K562 (cell line): ENCODE data around the gene LATS2. TPM values are rescaled to one million over a fixed set of nuclear protein-coding genes. Genes with fewer than 3 reads are reported as not detected.

Source experiments
- ATAC-seq: fragments of 200-7000 bp; cut with Tn5 transposase; 3 replicates; pipeline ENCODE4 v1.9.1; 2020; ENCODE audit warnings: moderate library complexity
- BruUV-seq: library from RNA; stranded (reverse); fragments of 400-500 nt; replicated peaks from 2 replicates; lab custom pipeline; 2021; lab: Mats Ljungman, UMichigan
- CTCF ChIA-PET: fragments of 300-600 bp; formaldehyde crosslinking; extraction: SDS; loops from one replicate; lab custom pipeline; 2021; ENCODE audit warnings: low intra/inter-chr PET ratio; lab: Yijun Ruan, JAX
- POLR2A ChIA-PET: fragments of 300-600, 350-650 bp; sonication (Branson Sonifier 250); formaldehyde crosslinking; extraction: SDS; loops from one replicate; lab custom pipeline; 2021; ENCODE audit warnings: antibody characterized with exemption, inconsistent platforms; lab: Yijun Ruan, JAX
- DNase-seq, 4 experiments: peaks; one replicate each; pipeline versions ENCODE4 v3.0.0 to v3.0.0-alpha.2; 2011 to 2018; ENCODE audit warnings: low spot score in 3 of 4, mixed read lengths in 3 of 4; ENCODE audit errors: extremely low read depth in 1 of 4
- FAIRE-seq: peaks from 2 replicates; lab custom pipeline; 2011; peaks lifted over from hg19 to GRCh38; lab: Jason Lieb, UNC
- H2AFZ ChIP-seq: 2 replicates; pipeline ENCODE4 v1.6.0; 2011; ENCODE audit warnings: low read depth, low read length, control low read depth, inconsistent platforms
- H3K27ac ChIP-seq: fragments of 200-600 bp; 3 replicates; pipeline ENCODE4 v1.8.0; 2011; ENCODE audit warnings: low read depth, mild to moderate bottlenecking, control low read depth, inconsistent platforms, low read length, moderate library complexity, mixed read lengths; ENCODE audit errors: extremely low read depth
- H3K27me3 ChIP-seq, 2 experiments: fragments of 300-600 bp in 1 of 2; 2 replicates in 1 of 2; 3 replicates in 1 of 2; pipeline versions ENCODE4 v1.6.0 to v1.8.0; 2011; ENCODE audit warnings: inconsistent platforms in 2 of 2, low read length in 2 of 2, mild to moderate bottlenecking in 1 of 2, mixed read lengths in 1 of 2, moderate library complexity in 1 of 2; ENCODE audit not compliant: control insufficient read depth in 2 of 2, insufficient read depth in 2 of 2
- H3K36me3 ChIP-seq: fragments of 300-600 bp; 3 replicates; pipeline ENCODE4 v1.8.0; 2011; ENCODE audit warnings: mild to moderate bottlenecking, low read length, inconsistent platforms; ENCODE audit not compliant: control insufficient read depth, insufficient read depth
- H3K4me1 ChIP-seq, 2 experiments: fragments of 200-600 bp in 1 of 2; replicated peaks in 1 of 2; 2 replicates in 1 of 2; 3 replicates in 1 of 2; pipeline versions ENCODE4 v1.5.1 to v1.8.0; 2011; ENCODE audit warnings: inconsistent platforms in 2 of 2, low read length in 2 of 2, mild to moderate bottlenecking in 1 of 2, mixed read lengths in 1 of 2, moderate library complexity in 1 of 2; ENCODE audit not compliant: control insufficient read depth in 2 of 2, insufficient read depth in 2 of 2
- H3K4me2 ChIP-seq: 2 replicates; pipeline ENCODE4 v1.6.1; 2011; ENCODE audit warnings: low read length, control low read depth, inconsistent platforms, mixed read lengths; ENCODE audit not compliant: insufficient read depth
- H3K4me3 ChIP-seq: fragments of 200-600 bp; sonication (generic), shearing (Covaris generic); 2 replicates; pipeline ENCODE4 v1.5.1; 2016; ENCODE audit warnings: control low read depth, inconsistent platforms
- H3K79me2 ChIP-seq: fragments of 200-600 bp; 3 replicates; pipeline ENCODE4 v1.8.0; 2011; ENCODE audit warnings: low read length, inconsistent platforms; ENCODE audit not compliant: control insufficient read depth, insufficient read depth
- H3K9ac ChIP-seq, 2 experiments: 2 replicates each; pipeline versions ENCODE4 v1.6.0 to v1.6.1; 2011; ENCODE audit warnings: low read depth in 2 of 2, low read length in 2 of 2, control low read depth in 1 of 2, inconsistent platforms in 1 of 2, mild to moderate bottlenecking in 1 of 2, mixed read lengths in 1 of 2; ENCODE audit not compliant: insufficient read depth in 1 of 2
- H3K9me1 ChIP-seq: one replicate; pipeline ENCODE4 v1.6.0; 2011; ENCODE audit warnings: inconsistent platforms, mild to moderate bottlenecking, low read length, moderate library complexity; ENCODE audit not compliant: control insufficient read depth, insufficient read depth
- H3K9me3 ChIP-seq: replicated peaks from 2 replicates; pipeline ENCODE4 v1.5.1; 2011; ENCODE audit warnings: low read depth, low read length, inconsistent platforms; ENCODE audit not compliant: control insufficient read depth, insufficient read depth
- H4K20me1 ChIP-seq: replicated peaks from 2 replicates; pipeline ENCODE4 v1.6.1; 2011; ENCODE audit warnings: low read length, inconsistent platforms, mixed read lengths; ENCODE audit not compliant: control insufficient read depth, insufficient read depth
- BRD4 ChIP-seq: fragments of 200-600 bp; sonication (generic); IDR thresholded peaks from 2 replicates; pipeline ENCODE4 v1.6.1; 2017; ENCODE audit warnings: inconsistent platforms
- CBFB ChIP-seq: sonication (generic); formaldehyde crosslinking; IDR thresholded peaks from 2 replicates; pipeline ENCODE4 v1.4.0; 2020; ENCODE audit warnings: mild to moderate bottlenecking, missing genetic modification reagents
- ETS1 ChIP-seq: conservative IDR thresholded peaks from 2 replicates; pipeline ENCODE4 v1.6.1; 2011; ENCODE audit warnings: low read depth, mild to moderate bottlenecking, low read length; ENCODE audit not compliant: control insufficient read depth
- MBD2 ChIP-seq: sonication (generic); IDR thresholded peaks from 2 replicates; pipeline ENCODE4 v1.6.1; 2016; ENCODE audit warnings: low read depth, borderline replicate concordance
- MTA2 ChIP-seq: fragments of 450-650 bp; IDR thresholded peaks from 2 replicates; pipeline ENCODE4 v1.6.1; 2016; ENCODE audit warnings: low read depth
- RBFOX2 ChIP-seq: fragments of 200-400 bp; formaldehyde crosslinking; IDR thresholded peaks from 2 replicates; pipeline ENCODE4 v1.6.1; 2017; ENCODE audit warnings: low read depth, mild to moderate bottlenecking, low read length, moderate library complexity
- TEAD2 ChIP-seq: fragments of 450-650 bp; IDR thresholded peaks from 2 replicates; pipeline ENCODE4 v1.6.1; 2016; ENCODE audit warnings: missing genetic modification characterization, control low read depth, missing compliant biosample characterization
- TEAD4 ChIP-seq, 2 experiments: sonication (generic) in 1 of 2; formaldehyde crosslinking in 1 of 2; IDR thresholded peaks; 2 replicates each; pipeline versions ENCODE4 v1.6.1 to v1.8.0; 2012 to 2022; ENCODE audit warnings: borderline replicate concordance in 1 of 2, inconsistent platforms in 1 of 2, low read length in 1 of 2, mild to moderate bottlenecking in 1 of 2, missing genetic modification reagents in 1 of 2
- UBTF ChIP-seq, 2 experiments: IDR thresholded peaks; 2 replicates each; pipeline ENCODE4 v1.6.1; 2012; ENCODE audit warnings: improper control_type of control experiment in 2 of 2, low read depth in 2 of 2, low read length in 2 of 2, borderline replicate concordance in 1 of 2
- ZNF12 ChIP-seq: sonication (generic); formaldehyde crosslinking; IDR thresholded peaks from 2 replicates; pipeline ENCODE4 v1.4.0; 2020; ENCODE audit warnings: mild to moderate bottlenecking, missing genetic modification reagents
- ZNF146 ChIP-seq: IDR thresholded peaks from one replicate; pipeline ENCODE4 v1.6.1; 2018; ENCODE audit warnings: missing compliant biosample characterization; ENCODE audit not compliant: unreplicated experiment
- ZNF274 ChIP-seq: IDR thresholded peaks from 2 replicates; pipeline ENCODE4 v1.6.1; 2011; ENCODE audit warnings: low read depth, mild to moderate bottlenecking, low read length, moderate library complexity, borderline replicate concordance
- ZNF644 ChIP-seq: fragments of 200-800 bp; sonication (Bioruptor generic); IDR thresholded peaks from 2 replicates; pipeline ENCODE4 v1.6.1; 2016; ENCODE audit warnings: low read depth, missing genetic modification characterization, missing compliant biosample characterization
- WGBS: fragments of 100-300 bp; shearing (Covaris generic); methylation state at CpG from one replicate; pipeline ENCODE4 v1.1.6; 2016; ENCODE audit warnings: low coverage, mixed read lengths; ENCODE audit not compliant: insufficient coverage; ENCODE audit errors: missing lambda C conversion rate; 5-methylcytosine and 5-hydroxymethylcytosine counted together
- in situ Hi-C: fragments of 300-500 bp; cut with MboI; formaldehyde crosslinking; loops from 4 replicates; pipeline ENCODE4 v1.15.0; 2018; ENCODE audit warnings: inconsistent platforms, mixed read lengths
- intact Hi-C: fragments of 100-400 bp; cut with micrococcal nuclease; formaldehyde crosslinking; loops from 2 replicates; pipeline ENCODE4 v1.14.2; 2022
- polyA plus RNA-seq, 8 experiments: library from polyadenylated mRNA; depleted of rRNA in 4 of 8; stranded (reverse) in 5 of 8; unstranded in 3 of 8; fragments of >200 nt; fragmentation: Nextera tagmentation in 2 of 8; fragmentation: Illumina TruSeq in 1 of 8; extraction: Ambion mirVana in 2 of 8; extraction: Trizol in 1 of 8; gene quantifications; 2 replicates each; pipeline versions ENCODE4 v1.2.1 to v1.2.3, GENCODE V29; 2011 to 2014; ENCODE audit warnings: inconsistent platforms in 1 of 8, missing spikeins in 1 of 8
- total RNA-seq, 7 experiments: library from RNA; depleted of rRNA in 6 of 7; stranded (reverse); fragments of >200 nt in 6 of 7; fragmentation: Illumina TruSeq in 2 of 7; extraction: Trizol in 2 of 7; gene quantifications; 2 replicates each; pipeline versions ENCODE4 v1.2.1 to v1.2.3, GENCODE V29; 2011 to 2021; ENCODE audit warnings: low replicate concordance in 1 of 7
- TF ChIP-seq, protein P1 (sequence below), 2 experiments: fragments of 450-650 bp; conservative IDR thresholded peaks; 2 replicates each; pipeline ENCODE4 v1.6.1; 2017; ENCODE audit warnings: mild to moderate bottlenecking in 2 of 2, moderate library complexity in 2 of 2
- TF ChIP-seq, protein P2 (sequence below): fragments of 450-650 bp; formaldehyde crosslinking; IDR thresholded peaks from 2 replicates; pipeline ENCODE4 v1.4.0; 2022; ENCODE audit warnings: missing genetic modification characterization

LATS2 gene
- total and polyA plus RNA-seq, 9 of the 15 experiments (the other 6 are each of a cell fraction or from before 2014, with no cell fraction given) = 0.18 to 3.7 (median 0.76) TPM

- no peak overlapping the region for H2AFZ ChIP-seq
- H3K9me3 ChIP-seq = no peaks in the 10 kb centered on the region
- FAIRE-seq = no peak
- DNase-seq = no peak
- no peaks in the 10 kb centered on the region for H3K4me1 ChIP-seq
- in situ Hi-C loops (no loop called here), intact Hi-C loops (no loop called here)
- POLR2A ChIA-PET = no interaction called here
- no peak overlapping the region for H3K27ac ChIP-seq
- no peaks in the 10 kb centered on the region for H3K36me3 ChIP-seq
- no peaks in the 10 kb centered on the region for H3K27me3 ChIP-seq
- CTCF ChIA-PET = no interaction called here
- TF ChIP-seq MBD2 (no peak), ZNF146 (CRISPR knock-in tag) (no peak), RBFOX2 (no peak), ETS1 (no peak), ZNF274 (no peak), ZNF644 (tag) (no peak), TEAD2 (tag) (no peak), CBFB (no peak), MTA2 (no peak), ZNF12 (no peak), BRD4 (no peak), UBTF (IDR thresholded peaks at IDR 0.05; ENCODE audit: borderline replicate concordance in 1 of 2, low read depth in 2 of 2, low read length in 2 of 2) (no peak), TEAD4 (IDR thresholded peaks at IDR 0.05; ENCODE audit: low read length) (no peak), TEAD4 (CRISPR knock-in tag; IDR thresholded peaks at IDR 0.05; ENCODE audit: borderline replicate concordance) (no peak)
- TF ChIP-seq, protein P1, sequence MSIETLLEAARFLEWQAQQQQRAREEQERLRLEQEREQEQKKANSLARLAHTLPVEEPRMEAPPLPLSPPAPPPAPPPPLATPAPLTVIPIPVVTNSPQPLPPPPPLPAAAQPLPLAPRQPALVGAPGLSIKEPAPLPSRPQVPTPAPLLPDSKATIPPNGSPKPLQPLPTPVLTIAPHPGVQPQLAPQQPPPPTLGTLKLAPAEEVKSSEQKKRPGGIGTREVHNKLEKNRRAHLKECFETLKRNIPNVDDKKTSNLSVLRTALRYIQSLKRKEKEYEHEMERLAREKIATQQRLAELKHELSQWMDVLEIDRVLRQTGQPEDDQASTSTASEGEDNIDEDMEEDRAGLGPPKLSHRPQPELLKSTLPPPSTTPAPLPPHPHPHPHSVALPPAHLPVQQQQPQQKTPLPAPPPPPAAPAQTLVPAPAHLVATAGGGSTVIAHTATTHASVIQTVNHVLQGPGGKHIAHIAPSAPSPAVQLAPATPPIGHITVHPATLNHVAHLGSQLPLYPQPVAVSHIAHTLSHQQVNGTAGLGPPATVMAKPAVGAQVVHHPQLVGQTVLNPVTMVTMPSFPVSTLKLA (conservative IDR thresholded peaks at IDR 0.05) = no peak
- TF ChIP-seq, protein P2, sequence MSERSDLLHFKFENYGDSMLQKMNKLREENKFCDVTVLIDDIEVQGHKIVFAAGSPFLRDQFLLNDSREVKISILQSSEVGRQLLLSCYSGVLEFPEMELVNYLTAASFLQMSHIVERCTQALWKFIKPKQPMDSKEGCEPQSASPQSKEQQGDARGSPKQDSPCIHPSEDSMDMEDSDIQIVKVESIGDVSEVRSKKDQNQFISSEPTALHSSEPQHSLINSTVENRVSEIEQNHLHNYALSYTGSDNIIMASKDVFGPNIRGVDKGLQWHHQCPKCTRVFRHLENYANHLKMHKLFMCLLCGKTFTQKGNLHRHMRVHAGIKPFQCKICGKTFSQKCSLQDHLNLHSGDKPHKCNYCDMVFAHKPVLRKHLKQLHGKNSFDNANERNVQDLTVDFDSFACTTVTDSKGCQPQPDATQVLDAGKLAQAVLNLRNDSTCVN (CRISPR knock-in tag) = no peak
- H3K79me2 ChIP-seq = no peaks in the 10 kb centered on the region
- no peaks in the 10 kb centered on the region for H4K20me1 ChIP-seq
- no peak overlapping the region for H3K9ac ChIP-seq
- no peaks in the 10 kb centered on the region for H3K9me1 ChIP-seq
- H3K4me3 ChIP-seq = no peak overlapping the region
- BruUV-seq = no TSS peak
- H3K4me2 ChIP-seq = no peak overlapping the region
- no peak for ATAC-seq
- WGBS = 25% methylated on average over 2 of the region's 2 CpGs
Measured at GRCh38 chr13:20972731-20973130, 88.7 kb downstream of the LATS2 start.
